HCT116 (cell line): ENCODE data around the gene PRKG1. TPM values are rescaled to one million over a fixed set of nuclear protein-coding genes. Genes with fewer than 3 reads are reported as not detected.

Experiments used
- ATAC-seq: fragments of 200-7000 bp; cut with Tn5 transposase; 2 replicates; pipeline ENCODE4 v1.9.1; 2020; ENCODE audit warnings: mild to moderate bottlenecking, moderate library complexity
- BruUV-seq: library from RNA; stranded (reverse); fragments of 400-500 nt; replicated peaks from 2 replicates; lab custom pipeline; 2021; lab: Mats Ljungman, UMichigan
- CTCF ChIA-PET: fragments of 300-600 bp; sonication (Branson Sonifier 250); formaldehyde crosslinking; loops from one replicate; lab custom pipeline; 2021; ENCODE audit warnings: antibody characterized with exemption; lab: Charles Lee
- POLR2A ChIA-PET: fragments of 300-600, 350-600 bp; sonication (Branson Sonifier 250); formaldehyde crosslinking; loops from one replicate; lab custom pipeline; 2021; ENCODE audit warnings: antibody characterized with exemption; lab: Charles Lee
- RAD21 ChIA-PET, 2 experiments: fragments of 300-600 bp; sonication (Branson Sonifier 250); formaldehyde crosslinking; loops; one replicate each; lab custom pipeline; 2023; ENCODE audit warnings: low total read pairs in 2 of 2; ENCODE audit not compliant: uncharacterized antibody in 2 of 2, unreplicated experiment in 2 of 2, low non-redundant PET in 1 of 2; lab: Charles Lee
- DNase-seq: peaks from one replicate; pipeline ENCODE4 v3.0.0-alpha.2; 2010; ENCODE audit warnings: low read depth, low spot score
- H2AFZ ChIP-seq: fragments of 200-600 bp; shearing (Covaris generic), sonication (generic); 2 replicates; pipeline ENCODE4 v1.6.1; 2017; ENCODE audit warnings: low read depth, mixed run types, mixed read lengths, antibody characterized with exemption, low read length; ENCODE audit not compliant: poor library complexity, severe bottlenecking
- H3K27ac ChIP-seq: 2 replicates; pipeline ENCODE4 v1.5.1; 2012; ENCODE audit warnings: low read depth, low read length
- H3K27me3 ChIP-seq: fragments of 200-600 bp; sonication (generic); 2 replicates; pipeline ENCODE4 v1.6.1; 2016; ENCODE audit warnings: mixed run types, low read length, mixed read lengths; ENCODE audit not compliant: insufficient read depth
- H3K36me3 ChIP-seq, 2 experiments: fragments of 200-500 bp in 1 of 2; fragments of 200-600 bp in 1 of 2; sonication (Bioruptor generic) in 1 of 2; sonication (generic) in 1 of 2; 2 replicates each; pipeline versions ENCODE4 v1.5.1 to v1.6.1; 2014 to 2016; ENCODE audit warnings: low read length in 2 of 2, inconsistent platforms in 1 of 2, mixed read lengths in 1 of 2, mixed run types in 1 of 2; ENCODE audit not compliant: insufficient read depth in 2 of 2, control insufficient read depth in 1 of 2
- H3K4me1 ChIP-seq, 2 experiments: fragments of 200-600 bp in 1 of 2; sonication (generic) in 1 of 2; 2 replicates each; pipeline versions ENCODE4 v1.5.1 to v1.6.1; 2012 to 2017; ENCODE audit warnings: low read length in 2 of 2, inconsistent platforms in 1 of 2, mild to moderate bottlenecking in 1 of 2, mixed read lengths in 1 of 2, mixed run types in 1 of 2, moderate library complexity in 1 of 2; ENCODE audit not compliant: insufficient read depth in 2 of 2, control insufficient read depth in 1 of 2
- H3K4me2 ChIP-seq: fragments of 200-600 bp; sonication (generic); 2 replicates; pipeline ENCODE4 v1.6.1; 2017; ENCODE audit warnings: mixed run types, low read length, mixed read lengths
- H3K4me3 ChIP-seq, 2 experiments: fragments of 200-600 bp in 1 of 2; sonication (generic) in 1 of 2; replicated peaks in 1 of 2; 2 replicates each; pipeline ENCODE4 v1.5.1; 2011 to 2016; ENCODE audit warnings: low read length in 2 of 2, control low read depth in 1 of 2, low read depth in 1 of 2, mild to moderate bottlenecking in 1 of 2, mixed read lengths in 1 of 2, mixed run types in 1 of 2
- H3K79me2 ChIP-seq: fragments of 200-600 bp; sonication (generic); 2 replicates; pipeline ENCODE4 v1.6.1; 2017; ENCODE audit warnings: mild to moderate bottlenecking, mixed run types, low read length, moderate library complexity, mixed read lengths; ENCODE audit not compliant: insufficient read depth
- H3K9ac ChIP-seq: fragments of 200-600 bp; sonication (generic); 2 replicates; pipeline ENCODE4 v1.6.1; 2016; ENCODE audit warnings: low read length, mixed read lengths
- H3K9me2 ChIP-seq: fragments of 200-600 bp; sonication (generic), shearing (Covaris generic); 2 replicates; pipeline ENCODE4 v1.6.1; 2017; ENCODE audit warnings: mixed run types, mild to moderate bottlenecking, moderate library complexity; ENCODE audit not compliant: insufficient read depth
- H3K9me3 ChIP-seq, 2 experiments: fragments of 200-500 bp in 1 of 2; fragments of 200-600 bp in 1 of 2; sonication (Bioruptor generic) in 1 of 2; sonication (generic) in 1 of 2; 2 replicates each; pipeline ENCODE4 v1.6.1; 2014 to 2017; ENCODE audit warnings: low read length in 2 of 2, mixed read lengths in 2 of 2, inconsistent platforms in 1 of 2, low read depth in 1 of 2, mild to moderate bottlenecking in 1 of 2, mixed run types in 1 of 2, moderate library complexity in 1 of 2; ENCODE audit not compliant: control insufficient read depth in 1 of 2, insufficient read depth in 1 of 2
- H4K20me1 ChIP-seq: fragments of 200-600 bp; sonication (generic), shearing (Covaris generic); 2 replicates; pipeline ENCODE4 v1.6.1; 2017; ENCODE audit warnings: mixed run types, mild to moderate bottlenecking, moderate library complexity; ENCODE audit not compliant: insufficient read depth
- CBX3 ChIP-seq: IDR thresholded peaks from 2 replicates; pipeline ENCODE4 v1.6.1; 2012; ENCODE audit warnings: low read depth
- CEBPB ChIP-seq: IDR thresholded peaks from 2 replicates; pipeline ENCODE4 v1.6.1; 2012; ENCODE audit warnings: low read depth
- EGR1 ChIP-seq: IDR thresholded peaks from 2 replicates; pipeline ENCODE4 v1.6.1; 2012; ENCODE audit warnings: low read depth
- ELF1 ChIP-seq: IDR thresholded peaks from 2 replicates; pipeline ENCODE4 v1.6.1; 2012; ENCODE audit warnings: low read depth, borderline replicate concordance
- FOSL1 ChIP-seq: IDR thresholded peaks from 2 replicates; pipeline ENCODE4 v1.6.1; 2012; ENCODE audit warnings: low read depth
- JUND ChIP-seq: IDR thresholded peaks from 2 replicates; pipeline ENCODE4 v1.6.1; 2012
- POLR2A ChIP-seq: IDR thresholded peaks from 2 replicates; pipeline ENCODE4 v1.7.0; 2011; ENCODE audit warnings: borderline replicate concordance; ENCODE audit not compliant: insufficient read depth, insufficient read length; ENCODE audit errors: extremely low read depth
- SIN3A ChIP-seq: IDR thresholded peaks from 2 replicates; pipeline ENCODE4 v1.6.1; 2012; ENCODE audit warnings: low read depth
- SP1 ChIP-seq: IDR thresholded peaks from 2 replicates; pipeline ENCODE4 v1.6.1; 2012; ENCODE audit warnings: low read depth
- SRF ChIP-seq: IDR thresholded peaks from 2 replicates; pipeline ENCODE4 v1.6.1; 2012; ENCODE audit warnings: low read depth
- TCF7L2 ChIP-seq: IDR thresholded peaks from 2 replicates; pipeline ENCODE4 v1.7.0; 2011; ENCODE audit warnings: borderline replicate concordance, inconsistent platforms; ENCODE audit not compliant: insufficient read depth, insufficient read length; ENCODE audit errors: extremely low read depth
- ZFX ChIP-seq: fragments of 450-650 bp; IDR thresholded peaks from 2 replicates; pipeline ENCODE4 v1.6.1; 2017
- ZNF274 ChIP-seq: fragments of 200-500 bp; sonication (Bioruptor generic); IDR thresholded peaks from 2 replicates; pipeline ENCODE4 v1.6.1; 2014; ENCODE audit warnings: mild to moderate bottlenecking, low read depth, low read length, inconsistent platforms
- intact Hi-C: fragments of 100-400 bp; cut with micrococcal nuclease; formaldehyde crosslinking; loops from 2 replicates; pipeline ENCODE4 v1.10.0; 2022
- total RNA-seq: library from RNA; stranded (reverse); gene quantifications from one replicate; pipeline ENCODE4 v1.2.1, GENCODE V29; 2021; ENCODE audit not compliant: unreplicated experiment
- TF ChIP-seq, protein P1 (sequence below): IDR thresholded peaks from 2 replicates; pipeline ENCODE4 v1.6.1; 2012
- TF ChIP-seq, protein P2 (sequence below), 3 experiments: fragments of 200-600 bp in 1 of 3; sonication (generic) in 1 of 3; IDR thresholded peaks in 2 of 3; conservative IDR thresholded peaks in 1 of 3; 2 replicates each; pipeline ENCODE4 v1.5.1; 2012 to 2017; ENCODE audit warnings: low read depth in 2 of 3, low read length in 2 of 3, antibody characterized with exemption in 1 of 3, borderline replicate concordance in 1 of 3, control low read depth in 1 of 3, mild to moderate bottlenecking in 1 of 3, mixed read lengths in 1 of 3, mixed run types in 1 of 3, moderate library complexity in 1 of 3; ENCODE audit not compliant: insufficient read depth in 1 of 3
- TF ChIP-seq, protein P3 (sequence below): IDR thresholded peaks from 2 replicates; pipeline ENCODE4 v1.6.1; 2012
- TF ChIP-seq, protein P4 (sequence below): IDR thresholded peaks from 2 replicates; pipeline ENCODE4 v1.6.1; 2011; ENCODE audit warnings: mild to moderate bottlenecking, low read length, moderate library complexity; ENCODE audit not compliant: insufficient replicate concordance; ENCODE audit errors: extremely low read depth

Gene PRKG1
- total RNA-seq, 1 experiment from 2014 or later, result 1.4 TPM

DNA sequence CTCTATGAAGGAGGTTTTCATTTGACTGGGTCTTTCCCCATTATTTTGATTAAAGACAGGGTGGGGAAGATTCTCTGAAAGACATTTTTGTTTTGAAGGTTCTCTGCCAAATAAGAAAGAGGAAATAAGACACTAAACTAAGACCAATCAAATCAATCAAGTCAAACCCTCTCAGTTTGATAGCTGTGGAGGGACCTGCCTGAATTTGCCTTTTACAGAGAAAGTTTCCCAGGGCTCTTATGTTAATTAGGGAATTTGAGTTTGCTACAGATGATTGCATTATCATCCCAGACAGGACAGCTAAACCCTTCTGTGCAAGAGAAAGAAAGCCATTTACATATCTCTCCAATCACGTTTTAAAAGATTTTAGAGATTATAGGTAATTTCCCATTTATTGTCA, 545.1 kb downstream of the PRKG1 start:
- POLR2A ChIA-PET, result no interaction called here
- CTCF ChIA-PET, result no interaction called here
- Histone ChIP-seq H3K27me3 (peaks cover 5% of the 10 kb centered on the region; the same call in 1 of the 2 replicates), H3K4me1 (no peaks in the 10 kb centered on the region), H2AFZ (no peak overlapping the region), H3K36me3 (no peaks in the 10 kb centered on the region), H3K9me3 (no peaks in the 10 kb centered on the region), H3K9me2 (no peaks in the 10 kb centered on the region), H4K20me1 (no peaks in the 10 kb centered on the region), H3K4me3 (no peak overlapping the region), H3K9ac (no peak overlapping the region)
- RAD21 ChIA-PET, result no interaction called here
- ATAC-seq, result no peak
- BruUV-seq, result no TSS peak
- TF ChIP-seq CEBPB (no peak), SP1 (no peak), ZFX (no peak), SIN3A (no peak), ELF1 (no peak), EGR1 (no peak), POLR2A (no peak), JUND (no peak), ZNF274 (no peak), CBX3 (no peak), SRF (no peak), FOSL1 (no peak), TCF7L2 (no peak)
- TF ChIP-seq, protein P1, sequence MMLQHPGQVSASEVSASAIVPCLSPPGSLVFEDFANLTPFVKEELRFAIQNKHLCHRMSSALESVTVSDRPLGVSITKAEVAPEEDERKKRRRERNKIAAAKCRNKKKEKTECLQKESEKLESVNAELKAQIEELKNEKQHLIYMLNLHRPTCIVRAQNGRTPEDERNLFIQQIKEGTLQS, result no peak
- TF ChIP-seq, protein P2, sequence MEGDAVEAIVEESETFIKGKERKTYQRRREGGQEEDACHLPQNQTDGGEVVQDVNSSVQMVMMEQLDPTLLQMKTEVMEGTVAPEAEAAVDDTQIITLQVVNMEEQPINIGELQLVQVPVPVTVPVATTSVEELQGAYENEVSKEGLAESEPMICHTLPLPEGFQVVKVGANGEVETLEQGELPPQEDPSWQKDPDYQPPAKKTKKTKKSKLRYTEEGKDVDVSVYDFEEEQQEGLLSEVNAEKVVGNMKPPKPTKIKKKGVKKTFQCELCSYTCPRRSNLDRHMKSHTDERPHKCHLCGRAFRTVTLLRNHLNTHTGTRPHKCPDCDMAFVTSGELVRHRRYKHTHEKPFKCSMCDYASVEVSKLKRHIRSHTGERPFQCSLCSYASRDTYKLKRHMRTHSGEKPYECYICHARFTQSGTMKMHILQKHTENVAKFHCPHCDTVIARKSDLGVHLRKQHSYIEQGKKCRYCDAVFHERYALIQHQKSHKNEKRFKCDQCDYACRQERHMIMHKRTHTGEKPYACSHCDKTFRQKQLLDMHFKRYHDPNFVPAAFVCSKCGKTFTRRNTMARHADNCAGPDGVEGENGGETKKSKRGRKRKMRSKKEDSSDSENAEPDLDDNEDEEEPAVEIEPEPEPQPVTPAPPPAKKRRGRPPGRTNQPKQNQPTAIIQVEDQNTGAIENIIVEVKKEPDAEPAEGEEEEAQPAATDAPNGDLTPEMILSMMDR (IDR thresholded peaks at IDR 0.05 in 2 of 3, conservative IDR thresholded peaks at IDR 0.05 in 1 of 3; ENCODE audit: borderline replicate concordance in 1 of 3, insufficient read depth in 1 of 3, low read depth in 2 of 3, low read length in 2 of 3), result no peak
- TF ChIP-seq, protein P3, sequence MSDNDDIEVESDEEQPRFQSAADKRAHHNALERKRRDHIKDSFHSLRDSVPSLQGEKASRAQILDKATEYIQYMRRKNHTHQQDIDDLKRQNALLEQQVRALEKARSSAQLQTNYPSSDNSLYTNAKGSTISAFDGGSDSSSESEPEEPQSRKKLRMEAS, result no peak
- TF ChIP-seq, protein P4, sequence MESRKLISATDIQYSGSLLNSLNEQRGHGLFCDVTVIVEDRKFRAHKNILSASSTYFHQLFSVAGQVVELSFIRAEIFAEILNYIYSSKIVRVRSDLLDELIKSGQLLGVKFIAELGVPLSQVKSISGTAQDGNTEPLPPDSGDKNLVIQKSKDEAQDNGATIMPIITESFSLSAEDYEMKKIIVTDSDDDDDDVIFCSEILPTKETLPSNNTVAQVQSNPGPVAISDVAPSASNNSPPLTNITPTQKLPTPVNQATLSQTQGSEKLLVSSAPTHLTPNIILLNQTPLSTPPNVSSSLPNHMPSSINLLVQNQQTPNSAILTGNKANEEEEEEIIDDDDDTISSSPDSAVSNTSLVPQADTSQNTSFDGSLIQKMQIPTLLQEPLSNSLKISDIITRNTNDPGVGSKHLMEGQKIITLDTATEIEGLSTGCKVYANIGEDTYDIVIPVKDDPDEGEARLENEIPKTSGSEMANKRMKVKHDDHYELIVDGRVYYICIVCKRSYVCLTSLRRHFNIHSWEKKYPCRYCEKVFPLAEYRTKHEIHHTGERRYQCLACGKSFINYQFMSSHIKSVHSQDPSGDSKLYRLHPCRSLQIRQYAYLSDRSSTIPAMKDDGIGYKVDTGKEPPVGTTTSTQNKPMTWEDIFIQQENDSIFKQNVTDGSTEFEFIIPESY, result no peak
- TF ChIP-seq, all 23 proteins: peak for 0
- intact Hi-C loops, result no loop called here
- H3K79me2 ChIP-seq, result no peaks in the 10 kb centered on the region
- no peak overlapping the region for H3K27ac ChIP-seq
- H3K4me2 ChIP-seq, result no peak overlapping the region
- DNase-seq, result no peak
